K562 (cell line): ENCODE data around the gene HAUS5. TPM values are rescaled to one million over a fixed set of nuclear protein-coding genes. Genes with fewer than 3 reads are reported as not detected.

Experiments
- AFF1 ChIP-seq, 2 experiments: fragments of 450-650 bp; IDR thresholded peaks; 2 replicates each; pipeline ENCODE4 v1.6.1; 2018; ENCODE audit warnings: mild to moderate bottlenecking in 2 of 2, low read depth in 1 of 2; ENCODE audit not compliant: partially characterized antibody in 2 of 2
- EZH2 ChIP-seq: IDR thresholded peaks from 2 replicates; pipeline ENCODE4 v1.6.1; 2012; ENCODE audit warnings: low read depth, mild to moderate bottlenecking, inconsistent platforms, low read length, borderline replicate concordance
- NFXL1 ChIP-seq: fragments of 450-650 bp; formaldehyde crosslinking; IDR thresholded peaks from 2 replicates; pipeline ENCODE4 v1.4.0; 2021; ENCODE audit warnings: mild to moderate bottlenecking
- PHF20 ChIP-seq: fragments of 450-650 bp; IDR thresholded peaks from 2 replicates; pipeline ENCODE4 v1.6.1; 2018; ENCODE audit not compliant: partially characterized antibody
- RFX5 ChIP-seq: IDR thresholded peaks from 2 replicates; pipeline ENCODE4 v1.6.1; 2011; ENCODE audit warnings: low read depth, mild to moderate bottlenecking, improper control_type of control experiment, low read length
- SAFB ChIP-seq: fragments of 200-400 bp; formaldehyde crosslinking; IDR thresholded peaks from 2 replicates; pipeline ENCODE4 v1.6.1; 2017; ENCODE audit warnings: low read depth, low read length, borderline replicate concordance
- SIX5 ChIP-seq, 2 experiments: IDR thresholded peaks; 2 replicates each; pipeline ENCODE4 v1.6.1; 2011; ENCODE audit warnings: low read length in 2 of 2, borderline replicate concordance in 1 of 2, low read depth in 1 of 2, mild to moderate bottlenecking in 1 of 2, moderate library complexity in 1 of 2; ENCODE audit not compliant: insufficient read depth in 1 of 2
- TAL1 ChIP-seq: fragments of 450-650 bp; IDR thresholded peaks from 2 replicates; pipeline ENCODE4 v1.6.1; 2016; ENCODE audit warnings: mild to moderate bottlenecking
- ZNF583 ChIP-seq: fragments of 250-450 bp; sonication (Bioruptor Pico); IDR thresholded peaks from 2 replicates; pipeline ENCODE4 v1.4.0; 2020
- polyA plus RNA-seq, 8 experiments: library from polyadenylated mRNA; depleted of rRNA in 4 of 8; stranded (reverse) in 5 of 8; unstranded in 3 of 8; fragments of >200 nt; fragmentation: Nextera tagmentation in 2 of 8; fragmentation: Illumina TruSeq in 1 of 8; extraction: Ambion mirVana in 2 of 8; extraction: Trizol in 1 of 8; gene quantifications; 2 replicates each; pipeline versions ENCODE4 v1.2.1 to v1.2.3, GENCODE V29; 2011 to 2014; ENCODE audit warnings: inconsistent platforms in 1 of 8, missing spikeins in 1 of 8
- total RNA-seq, 7 experiments: library from RNA; depleted of rRNA in 6 of 7; stranded (reverse); fragments of >200 nt in 6 of 7; fragmentation: Illumina TruSeq in 2 of 7; extraction: Trizol in 2 of 7; gene quantifications; 2 replicates each; pipeline versions ENCODE4 v1.2.1 to v1.2.3, GENCODE V29; 2011 to 2021; ENCODE audit warnings: low replicate concordance in 1 of 7
- TF ChIP-seq, protein P1 (sequence below): fragments of 450-650 bp; IDR thresholded peaks from 2 replicates; pipeline ENCODE4 v1.6.1; 2016; ENCODE audit warnings: mild to moderate bottlenecking, moderate library complexity

HAUS5 gene
- total and polyA plus RNA-seq, 9 of the 15 experiments (the other 6 are each of a cell fraction or from before 2014, with no cell fraction given): 3.5 to 41.3 (median 14.2) TPM

GRCh38 chr19:35643255-35644205 lies 31.0 kb downstream of the HAUS5 start (continued):
- TF ChIP-seq, protein P1, sequence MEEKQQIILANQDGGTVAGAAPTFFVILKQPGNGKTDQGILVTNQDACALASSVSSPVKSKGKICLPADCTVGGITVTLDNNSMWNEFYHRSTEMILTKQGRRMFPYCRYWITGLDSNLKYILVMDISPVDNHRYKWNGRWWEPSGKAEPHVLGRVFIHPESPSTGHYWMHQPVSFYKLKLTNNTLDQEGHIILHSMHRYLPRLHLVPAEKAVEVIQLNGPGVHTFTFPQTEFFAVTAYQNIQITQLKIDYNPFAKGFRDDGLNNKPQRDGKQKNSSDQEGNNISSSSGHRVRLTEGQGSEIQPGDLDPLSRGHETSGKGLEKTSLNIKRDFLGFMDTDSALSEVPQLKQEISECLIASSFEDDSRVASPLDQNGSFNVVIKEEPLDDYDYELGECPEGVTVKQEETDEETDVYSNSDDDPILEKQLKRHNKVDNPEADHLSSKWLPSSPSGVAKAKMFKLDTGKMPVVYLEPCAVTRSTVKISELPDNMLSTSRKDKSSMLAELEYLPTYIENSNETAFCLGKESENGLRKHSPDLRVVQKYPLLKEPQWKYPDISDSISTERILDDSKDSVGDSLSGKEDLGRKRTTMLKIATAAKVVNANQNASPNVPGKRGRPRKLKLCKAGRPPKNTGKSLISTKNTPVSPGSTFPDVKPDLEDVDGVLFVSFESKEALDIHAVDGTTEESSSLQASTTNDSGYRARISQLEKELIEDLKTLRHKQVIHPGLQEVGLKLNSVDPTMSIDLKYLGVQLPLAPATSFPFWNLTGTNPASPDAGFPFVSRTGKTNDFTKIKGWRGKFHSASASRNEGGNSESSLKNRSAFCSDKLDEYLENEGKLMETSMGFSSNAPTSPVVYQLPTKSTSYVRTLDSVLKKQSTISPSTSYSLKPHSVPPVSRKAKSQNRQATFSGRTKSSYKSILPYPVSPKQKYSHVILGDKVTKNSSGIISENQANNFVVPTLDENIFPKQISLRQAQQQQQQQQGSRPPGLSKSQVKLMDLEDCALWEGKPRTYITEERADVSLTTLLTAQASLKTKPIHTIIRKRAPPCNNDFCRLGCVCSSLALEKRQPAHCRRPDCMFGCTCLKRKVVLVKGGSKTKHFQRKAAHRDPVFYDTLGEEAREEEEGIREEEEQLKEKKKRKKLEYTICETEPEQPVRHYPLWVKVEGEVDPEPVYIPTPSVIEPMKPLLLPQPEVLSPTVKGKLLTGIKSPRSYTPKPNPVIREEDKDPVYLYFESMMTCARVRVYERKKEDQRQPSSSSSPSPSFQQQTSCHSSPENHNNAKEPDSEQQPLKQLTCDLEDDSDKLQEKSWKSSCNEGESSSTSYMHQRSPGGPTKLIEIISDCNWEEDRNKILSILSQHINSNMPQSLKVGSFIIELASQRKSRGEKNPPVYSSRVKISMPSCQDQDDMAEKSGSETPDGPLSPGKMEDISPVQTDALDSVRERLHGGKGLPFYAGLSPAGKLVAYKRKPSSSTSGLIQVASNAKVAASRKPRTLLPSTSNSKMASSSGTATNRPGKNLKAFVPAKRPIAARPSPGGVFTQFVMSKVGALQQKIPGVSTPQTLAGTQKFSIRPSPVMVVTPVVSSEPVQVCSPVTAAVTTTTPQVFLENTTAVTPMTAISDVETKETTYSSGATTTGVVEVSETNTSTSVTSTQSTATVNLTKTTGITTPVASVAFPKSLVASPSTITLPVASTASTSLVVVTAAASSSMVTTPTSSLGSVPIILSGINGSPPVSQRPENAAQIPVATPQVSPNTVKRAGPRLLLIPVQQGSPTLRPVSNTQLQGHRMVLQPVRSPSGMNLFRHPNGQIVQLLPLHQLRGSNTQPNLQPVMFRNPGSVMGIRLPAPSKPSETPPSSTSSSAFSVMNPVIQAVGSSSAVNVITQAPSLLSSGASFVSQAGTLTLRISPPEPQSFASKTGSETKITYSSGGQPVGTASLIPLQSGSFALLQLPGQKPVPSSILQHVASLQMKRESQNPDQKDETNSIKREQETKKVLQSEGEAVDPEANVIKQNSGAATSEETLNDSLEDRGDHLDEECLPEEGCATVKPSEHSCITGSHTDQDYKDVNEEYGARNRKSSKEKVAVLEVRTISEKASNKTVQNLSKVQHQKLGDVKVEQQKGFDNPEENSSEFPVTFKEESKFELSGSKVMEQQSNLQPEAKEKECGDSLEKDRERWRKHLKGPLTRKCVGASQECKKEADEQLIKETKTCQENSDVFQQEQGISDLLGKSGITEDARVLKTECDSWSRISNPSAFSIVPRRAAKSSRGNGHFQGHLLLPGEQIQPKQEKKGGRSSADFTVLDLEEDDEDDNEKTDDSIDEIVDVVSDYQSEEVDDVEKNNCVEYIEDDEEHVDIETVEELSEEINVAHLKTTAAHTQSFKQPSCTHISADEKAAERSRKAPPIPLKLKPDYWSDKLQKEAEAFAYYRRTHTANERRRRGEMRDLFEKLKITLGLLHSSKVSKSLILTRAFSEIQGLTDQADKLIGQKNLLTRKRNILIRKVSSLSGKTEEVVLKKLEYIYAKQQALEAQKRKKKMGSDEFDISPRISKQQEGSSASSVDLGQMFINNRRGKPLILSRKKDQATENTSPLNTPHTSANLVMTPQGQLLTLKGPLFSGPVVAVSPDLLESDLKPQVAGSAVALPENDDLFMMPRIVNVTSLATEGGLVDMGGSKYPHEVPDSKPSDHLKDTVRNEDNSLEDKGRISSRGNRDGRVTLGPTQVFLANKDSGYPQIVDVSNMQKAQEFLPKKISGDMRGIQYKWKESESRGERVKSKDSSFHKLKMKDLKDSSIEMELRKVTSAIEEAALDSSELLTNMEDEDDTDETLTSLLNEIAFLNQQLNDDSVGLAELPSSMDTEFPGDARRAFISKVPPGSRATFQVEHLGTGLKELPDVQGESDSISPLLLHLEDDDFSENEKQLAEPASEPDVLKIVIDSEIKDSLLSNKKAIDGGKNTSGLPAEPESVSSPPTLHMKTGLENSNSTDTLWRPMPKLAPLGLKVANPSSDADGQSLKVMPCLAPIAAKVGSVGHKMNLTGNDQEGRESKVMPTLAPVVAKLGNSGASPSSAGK: peak; percentile 95
- no peak for TF ChIP-seq RFX5
- 0 out of 2 replicates have a peak, but pooled peaks have one; percentile 39 for TF ChIP-seq ZNF583
- peak; percentile 20 to 38; a peak in 2 of 4 replicates for TF ChIP-seq SIX5 (IDR thresholded peaks at IDR 0.05; ENCODE audit: borderline replicate concordance in 1 of 2, insufficient read depth in 1 of 2, low read depth in 1 of 2, low read length in 2 of 2)
- TF ChIP-seq AFF1 (IDR thresholded peaks at IDR 0.05; ENCODE audit: low read depth in 1 of 2, partially characterized antibody in 2 of 2): no peak
- peak; percentile 60 for TF ChIP-seq PHF20
- TF ChIP-seq NFXL1 (CRISPR knock-in tag): no peak
- TF ChIP-seq SAFB: 0 out of 2 replicates have a peak, but pooled peaks have one; percentile 40
- no peak for TF ChIP-seq EZH2
- no peak for TF ChIP-seq TAL1
